ENCODE results near the gene CYB5D1.
A peak's percentile ranks its signal among the peaks of the same experiment; 100 is the strongest.

The CYB5D1 gene

GRCh38 chr17:7850701-7851437, 6.9 kb upstream of the CYB5D1 start:
- DNase-seq (ENCODE audit: low read depth) = no peak
- no peak overlapping the region for H3K4me3 ChIP-seq (ENCODE audit: low read depth, low read length)
- no peak for TF ChIP-seq CTCF (conservative IDR thresholded peaks at IDR 0.05; ENCODE audit: low read depth, low read length)

- DNase-seq (ENCODE audit: low read depth) = peak; percentile 91
- peak overlapping the region; percentile 18 for H3K4me3 ChIP-seq (ENCODE audit: low read depth, low read length)
Observed at GRCh38 chr17:7851438-7852261, 6.2 kb upstream of the CYB5D1 start.

GRCh38 chr17:7852262-7852670, 5.5 kb upstream of the CYB5D1 start:
- no peak for TF ChIP-seq CTCF (conservative IDR thresholded peaks at IDR 0.05; ENCODE audit: low read depth, low read length)
- no peak for DNase-seq (ENCODE audit: low read depth)
- H3K4me3 ChIP-seq (ENCODE audit: low read depth, low read length) = no peak overlapping the region

More at GRCh38 chr17:7851438-7852261, 6.2 kb upstream of the CYB5D1 start:
- peak; percentile 90 for TF ChIP-seq CTCF (conservative IDR thresholded peaks at IDR 0.05; ENCODE audit: low read depth, low read length)

- no peak for TF ChIP-seq CTCF (conservative IDR thresholded peaks at IDR 0.05; ENCODE audit: low read depth, low read length)
- no peak overlapping the region for H3K4me3 ChIP-seq (ENCODE audit: low read depth, low read length)
- DNase-seq (ENCODE audit: low read depth) = no peak
Observed at GRCh38 chr17:7852919-7853690, 4.7 kb upstream of the CYB5D1 start.

GRCh38 chr17:7853691-7854038, 4.1 kb upstream of the CYB5D1 start:
- no peak overlapping the region for H3K4me3 ChIP-seq (ENCODE audit: low read depth, low read length)
- no peak for DNase-seq (ENCODE audit: low read depth)
- no peak for TF ChIP-seq CTCF (conservative IDR thresholded peaks at IDR 0.05; ENCODE audit: low read depth, low read length)

GRCh38 chr17:7854078-7854777, 3.6 kb upstream of the CYB5D1 start:
- no peak overlapping the region for H3K4me3 ChIP-seq (ENCODE audit: low read depth, low read length)
- TF ChIP-seq CTCF (conservative IDR thresholded peaks at IDR 0.05; ENCODE audit: low read depth, low read length) = no peak

More at GRCh38 chr17:7854078-7854777, 3.6 kb upstream of the CYB5D1 start:
- DNase-seq (ENCODE audit: low read depth) = no peak
